ENCODE results near the gene AMN. TPM values are rescaled to one million over a fixed set of nuclear protein-coding genes. Genes with fewer than 3 reads are reported as not detected.

Gene AMN
- total RNA-seq, 1 donor, result 0.43 TPM

DNA sequence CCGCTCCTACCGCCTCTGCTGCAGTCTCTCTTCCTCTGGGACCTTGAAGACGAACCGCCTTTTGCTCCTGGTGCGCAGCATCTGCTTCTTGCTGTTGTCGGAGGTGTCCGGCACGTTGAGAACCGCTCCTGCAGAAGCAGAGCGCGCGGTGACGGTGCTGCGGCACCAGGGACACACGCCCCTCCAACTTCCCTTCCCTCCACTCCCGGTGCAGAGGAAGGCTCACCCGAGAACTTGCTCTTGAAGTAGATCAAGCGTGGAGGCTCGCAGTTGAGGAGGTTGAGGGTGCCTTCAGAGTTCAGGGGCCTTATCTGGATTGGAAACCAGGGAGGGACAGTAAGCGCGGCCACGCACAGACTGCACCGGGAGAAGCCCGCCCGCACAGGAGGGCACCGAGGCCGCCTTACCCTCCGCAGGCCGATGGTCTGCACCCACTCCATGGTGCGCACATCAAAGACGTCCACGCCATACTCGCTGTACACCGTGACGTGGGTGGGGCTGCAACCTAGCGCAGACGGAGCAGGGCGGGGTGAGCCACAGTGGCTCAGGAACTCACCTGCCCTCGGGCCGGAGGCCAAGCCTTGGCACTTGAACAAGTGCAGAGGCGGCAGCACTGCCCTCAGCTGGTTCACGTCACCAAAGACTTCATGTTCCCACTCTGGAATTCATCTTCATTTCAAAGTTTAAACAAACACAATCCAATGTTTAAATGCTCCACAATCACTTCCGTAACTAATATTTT, 17.5 kb downstream of the AMN start:
- TF ChIP-seq, protein P1, sequence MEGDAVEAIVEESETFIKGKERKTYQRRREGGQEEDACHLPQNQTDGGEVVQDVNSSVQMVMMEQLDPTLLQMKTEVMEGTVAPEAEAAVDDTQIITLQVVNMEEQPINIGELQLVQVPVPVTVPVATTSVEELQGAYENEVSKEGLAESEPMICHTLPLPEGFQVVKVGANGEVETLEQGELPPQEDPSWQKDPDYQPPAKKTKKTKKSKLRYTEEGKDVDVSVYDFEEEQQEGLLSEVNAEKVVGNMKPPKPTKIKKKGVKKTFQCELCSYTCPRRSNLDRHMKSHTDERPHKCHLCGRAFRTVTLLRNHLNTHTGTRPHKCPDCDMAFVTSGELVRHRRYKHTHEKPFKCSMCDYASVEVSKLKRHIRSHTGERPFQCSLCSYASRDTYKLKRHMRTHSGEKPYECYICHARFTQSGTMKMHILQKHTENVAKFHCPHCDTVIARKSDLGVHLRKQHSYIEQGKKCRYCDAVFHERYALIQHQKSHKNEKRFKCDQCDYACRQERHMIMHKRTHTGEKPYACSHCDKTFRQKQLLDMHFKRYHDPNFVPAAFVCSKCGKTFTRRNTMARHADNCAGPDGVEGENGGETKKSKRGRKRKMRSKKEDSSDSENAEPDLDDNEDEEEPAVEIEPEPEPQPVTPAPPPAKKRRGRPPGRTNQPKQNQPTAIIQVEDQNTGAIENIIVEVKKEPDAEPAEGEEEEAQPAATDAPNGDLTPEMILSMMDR (IDR thresholded peaks at IDR 0.05; ENCODE audit: insufficient read depth, low read depth, low read length), result no peak
- no peak for DNase-seq (ENCODE audit: low read depth)
- no peak overlapping the region for H3K4me3 ChIP-seq (ENCODE audit: low read depth, low read length)

DNA sequence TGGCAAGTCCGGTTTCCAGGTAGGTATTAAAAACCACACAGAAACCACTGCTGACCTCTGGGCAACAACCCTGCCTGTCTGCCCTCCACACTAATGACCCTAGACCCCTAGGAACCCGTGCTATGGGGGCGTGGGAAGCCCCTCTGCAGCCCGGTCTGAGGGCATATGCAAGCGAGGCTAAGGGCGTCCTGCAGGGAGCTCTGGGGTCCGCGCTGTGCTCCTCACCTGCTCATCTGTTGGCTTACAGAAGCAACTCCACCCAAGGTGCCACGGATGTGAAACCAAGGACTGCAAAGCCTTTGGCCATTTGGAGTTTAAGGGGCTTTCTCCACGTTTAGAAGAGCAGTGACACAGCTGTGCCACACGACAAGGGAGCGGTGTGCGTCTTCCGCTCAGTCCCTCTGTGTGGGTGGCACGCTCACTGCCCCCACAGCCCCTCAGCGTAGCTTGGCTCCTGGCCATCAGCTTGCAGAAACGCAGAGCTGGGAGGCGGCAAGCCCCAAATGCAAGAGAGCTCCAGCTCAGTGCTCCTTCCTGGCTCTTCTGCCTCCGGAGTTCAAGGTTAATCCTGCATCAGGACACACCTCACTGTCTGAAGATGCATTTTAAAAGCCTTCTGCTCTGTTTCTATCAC, 18.4 kb downstream of the AMN start:
- DNase-seq (ENCODE audit: low read depth), result no peak
- TF ChIP-seq, protein P1 (IDR thresholded peaks at IDR 0.05; ENCODE audit: insufficient read depth, low read depth, low read length), result no peak
- no peak overlapping the region for H3K4me3 ChIP-seq (ENCODE audit: low read depth, low read length)

DNA sequence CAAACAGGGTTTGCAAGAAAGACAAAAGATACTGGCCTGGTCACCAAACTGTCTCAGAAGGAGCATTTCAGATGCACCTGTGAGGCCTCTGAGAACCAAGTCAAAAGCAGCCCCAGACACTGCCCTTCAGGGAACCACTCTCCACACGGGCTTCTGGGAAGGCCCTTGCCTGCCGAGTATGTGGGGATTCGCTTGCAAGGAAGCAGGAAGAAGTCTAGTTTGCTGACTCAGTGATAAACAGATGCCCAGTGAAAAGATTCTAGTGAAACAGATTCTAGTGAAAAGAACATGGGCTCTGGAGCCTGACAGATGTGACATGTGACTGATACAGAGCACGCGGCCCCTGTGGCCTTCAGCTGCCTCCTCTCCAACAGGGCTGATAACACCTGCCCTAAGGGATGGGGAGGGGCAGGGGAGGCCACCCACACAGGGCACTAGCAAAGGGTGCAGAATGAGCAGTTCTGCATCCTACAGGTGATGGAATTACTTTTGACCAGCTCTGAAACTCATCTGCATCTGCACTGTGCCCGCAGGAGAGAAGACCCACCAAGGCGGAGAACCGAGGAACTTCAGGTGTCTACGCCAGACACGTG, 19.1 kb downstream of the AMN start:
- DNase-seq (ENCODE audit: low read depth), result no peak
- TF ChIP-seq, protein P1 (IDR thresholded peaks at IDR 0.05; ENCODE audit: insufficient read depth, low read depth, low read length), result no peak
- no peak overlapping the region for H3K4me3 ChIP-seq (ENCODE audit: low read depth, low read length)

DNA sequence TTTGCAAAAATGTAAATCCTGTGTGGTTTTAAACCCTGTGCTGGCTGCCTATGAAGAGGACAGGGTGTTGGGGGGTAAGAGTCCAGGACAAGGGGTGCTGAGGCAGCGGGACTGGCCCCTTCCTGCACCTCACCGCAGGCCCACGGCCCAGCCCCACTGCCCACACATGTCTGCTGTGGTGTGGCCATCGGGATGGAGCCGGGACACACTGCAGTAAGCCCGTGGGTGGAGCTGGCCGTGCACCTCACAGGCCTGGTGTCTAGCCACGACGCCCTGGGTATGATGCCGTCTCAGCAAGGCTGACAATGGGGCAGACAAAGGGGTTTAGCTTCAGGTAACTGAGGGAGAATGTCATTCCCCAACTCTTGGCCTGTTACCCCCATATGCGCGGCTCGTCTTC, 19.6 kb downstream of the AMN start:
- no peak for DNase-seq (ENCODE audit: low read depth)
- H3K4me3 ChIP-seq (ENCODE audit: low read depth, low read length), result no peak overlapping the region
- TF ChIP-seq, protein P1 (IDR thresholded peaks at IDR 0.05; ENCODE audit: insufficient read depth, low read depth, low read length), result no peak

DNA sequence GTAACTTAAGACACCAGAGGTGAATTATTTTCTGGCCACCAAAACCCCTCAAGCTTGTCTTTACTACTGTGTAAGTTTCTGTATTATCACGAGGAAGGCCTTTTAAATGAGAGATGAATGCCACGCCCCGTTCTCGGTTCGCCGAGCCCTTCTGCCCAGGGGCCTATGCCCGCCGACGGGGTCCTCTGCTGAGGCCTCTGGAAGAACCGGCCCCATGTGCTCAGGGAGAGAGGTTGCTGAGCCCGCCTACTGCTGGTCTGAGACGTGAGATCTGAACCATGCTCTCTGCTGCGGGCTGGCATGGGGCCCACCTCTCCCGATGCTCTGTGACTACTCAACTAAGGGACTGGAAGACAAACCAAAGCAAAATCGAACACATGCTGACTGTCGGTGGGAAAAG, 21.0 kb downstream of the AMN start:
- TF ChIP-seq, protein P1 (IDR thresholded peaks at IDR 0.05; ENCODE audit: insufficient read depth, low read depth, low read length), result no peak
- H3K4me3 ChIP-seq (ENCODE audit: low read depth, low read length), result no peak overlapping the region
- no peak for DNase-seq (ENCODE audit: low read depth)

DNA sequence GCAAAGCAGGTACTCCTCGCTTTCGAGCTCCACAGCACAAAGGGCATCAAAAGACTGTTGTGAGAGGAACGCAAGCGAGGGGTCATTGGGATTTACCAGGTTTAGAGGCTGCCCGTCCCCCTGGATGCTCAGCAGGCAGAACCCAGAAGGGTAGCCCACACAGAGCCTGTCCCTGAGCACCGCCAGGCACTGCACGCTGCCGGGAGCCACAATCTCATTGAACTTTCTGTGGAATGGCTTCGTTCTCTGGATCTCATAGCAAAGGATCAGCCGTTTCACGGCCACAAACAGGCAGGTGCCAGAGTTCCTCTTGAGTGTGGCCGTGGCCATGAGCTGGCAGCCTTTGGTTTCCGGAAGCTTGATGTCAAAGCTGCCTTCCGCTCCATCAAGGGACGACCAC, 21.5 kb downstream of the AMN start:
- TF ChIP-seq, protein P1 (IDR thresholded peaks at IDR 0.05; ENCODE audit: insufficient read depth, low read depth, low read length), result no peak

More for the DNA sequence above, 21.5 kb downstream of the AMN start:
- no peak for DNase-seq (ENCODE audit: low read depth)
- no peak overlapping the region for H3K4me3 ChIP-seq (ENCODE audit: low read depth, low read length)
